ENCODE data around the gene JARID2.

Gene JARID2
- total RNA-seq: 56.0 to 186 (median 64.2) reads per million in 3 experiments

DNA sequence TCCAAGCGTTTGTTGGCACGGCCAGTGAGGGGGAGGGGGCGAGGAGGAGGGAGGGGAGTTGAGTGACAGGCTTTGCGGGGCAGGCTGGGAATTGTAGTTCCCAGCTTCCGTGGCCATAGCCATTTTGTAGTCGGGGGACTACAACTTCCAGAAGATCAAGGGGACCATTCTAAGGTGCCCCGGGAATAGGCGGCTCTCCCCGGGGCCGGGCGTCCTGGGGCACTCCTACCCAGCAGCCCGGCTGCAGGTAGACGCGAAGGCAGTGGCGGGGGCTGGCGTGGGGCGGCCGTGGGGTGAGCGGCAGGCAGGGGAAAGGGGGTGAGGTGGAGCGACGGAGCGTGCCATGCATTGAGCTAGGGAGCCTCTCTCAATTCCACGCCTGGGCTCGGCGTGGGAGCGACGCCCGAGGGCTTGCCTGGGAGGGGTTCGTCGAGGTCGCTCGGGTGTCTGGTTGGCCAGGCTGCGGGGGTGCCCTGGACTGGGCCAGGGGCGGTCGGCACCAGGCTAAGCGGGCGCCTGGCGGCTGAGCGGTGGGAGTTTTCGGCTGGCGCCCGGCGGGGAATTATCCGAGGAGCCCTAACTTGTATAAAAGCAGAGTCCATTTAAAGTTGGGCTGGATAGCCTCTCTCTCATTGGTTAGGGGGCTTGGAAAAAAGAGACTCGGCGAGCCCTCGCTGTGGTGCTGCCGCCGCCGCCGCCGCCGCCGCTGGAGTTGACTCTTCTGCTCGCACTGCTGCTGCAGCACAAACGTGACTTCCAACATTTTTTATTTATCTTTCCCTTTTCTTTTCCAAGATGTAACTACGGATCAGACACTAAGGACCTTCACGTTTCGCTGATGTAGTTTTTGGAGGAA lies at the start of gene JARID2:
Gene JARID2 (plus strand): TSS at position 709 of the 856 bp plus-strand sequence. CDS start 471 bp downstream, outside the sequence.
- peak; percentile 92 for DNase-seq

DNA sequence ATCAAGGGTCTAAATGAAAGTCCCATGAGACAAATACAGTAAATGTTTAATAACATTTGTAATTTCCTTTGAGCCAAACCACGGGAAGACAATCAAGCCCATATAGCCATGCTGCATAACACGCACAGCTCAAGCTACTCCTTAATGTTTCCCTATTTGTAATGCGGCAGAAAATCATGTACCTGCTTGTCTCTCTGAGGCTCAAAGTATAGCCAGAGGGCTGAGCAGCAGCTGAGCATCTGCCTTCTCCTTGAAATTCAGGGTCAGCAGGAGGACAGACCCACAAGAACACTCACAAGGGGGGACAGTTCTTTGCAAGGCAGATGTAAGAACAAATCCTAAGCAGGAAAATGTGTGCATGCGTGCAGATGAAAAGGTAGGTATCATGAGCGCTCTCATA lies 45.8 kb upstream of the JARID2 start:
- no peak for DNase-seq

DNA sequence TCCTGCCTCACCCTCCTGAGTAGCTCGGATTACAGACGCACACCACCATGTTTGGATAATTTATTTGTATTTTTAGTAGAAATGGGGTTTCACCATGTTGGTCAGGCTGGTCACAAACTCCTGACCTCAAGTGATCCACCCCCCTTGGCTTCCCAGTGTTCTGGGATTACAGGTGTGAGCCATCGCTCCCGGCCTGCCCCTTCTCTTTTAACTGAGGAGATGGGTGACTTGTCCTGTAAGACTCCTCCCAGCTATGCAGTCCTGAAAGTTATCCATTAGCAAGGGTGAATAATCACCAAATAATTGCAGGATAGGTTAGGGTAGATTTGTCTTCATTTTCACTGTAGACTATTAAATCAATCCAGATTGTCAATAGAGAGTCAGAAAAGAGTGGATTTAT lies 40.5 kb upstream of the JARID2 start:
- no peak for DNase-seq

DNA sequence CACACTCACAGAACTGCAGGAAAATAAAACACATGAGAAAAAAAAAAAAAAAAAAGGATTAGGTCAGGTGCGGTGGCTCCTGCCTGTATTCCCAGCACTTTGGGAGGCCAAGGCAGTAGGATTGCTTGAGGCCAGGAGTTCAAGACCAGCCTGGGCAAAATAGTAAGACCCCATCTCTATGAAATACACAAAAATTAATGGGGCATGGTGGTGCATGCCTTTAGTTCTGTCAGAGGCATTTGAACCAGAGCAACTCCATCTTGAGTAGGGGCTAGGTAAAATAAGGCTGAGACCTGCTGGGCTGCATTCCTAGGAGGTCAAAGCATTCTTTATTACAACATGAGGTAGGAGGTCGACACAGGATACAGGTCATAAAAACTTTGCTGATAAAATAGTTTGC lies 39.0 kb upstream of the JARID2 start:
- DNase-seq: no peak

DNA sequence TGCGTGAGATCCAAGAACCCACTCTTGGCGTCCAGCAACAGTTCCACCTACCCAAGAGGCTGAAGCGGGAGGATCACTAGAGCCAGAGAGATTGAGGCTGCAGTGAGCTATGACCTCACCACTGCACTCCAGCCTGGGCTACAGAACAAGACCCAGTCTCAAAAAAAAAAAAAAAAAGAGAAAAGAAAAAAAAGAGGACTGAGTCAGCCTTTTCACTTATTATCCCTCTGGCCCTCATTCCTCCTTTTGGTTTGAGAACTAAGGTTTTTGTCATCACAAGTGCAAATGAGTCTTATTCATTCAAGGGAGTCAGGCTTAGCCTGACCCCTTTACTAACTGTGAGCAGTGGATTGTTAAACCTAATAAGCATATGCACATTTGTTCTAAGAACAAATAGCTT lies 37.9 kb upstream of the JARID2 start:
- no peak for DNase-seq

DNA sequence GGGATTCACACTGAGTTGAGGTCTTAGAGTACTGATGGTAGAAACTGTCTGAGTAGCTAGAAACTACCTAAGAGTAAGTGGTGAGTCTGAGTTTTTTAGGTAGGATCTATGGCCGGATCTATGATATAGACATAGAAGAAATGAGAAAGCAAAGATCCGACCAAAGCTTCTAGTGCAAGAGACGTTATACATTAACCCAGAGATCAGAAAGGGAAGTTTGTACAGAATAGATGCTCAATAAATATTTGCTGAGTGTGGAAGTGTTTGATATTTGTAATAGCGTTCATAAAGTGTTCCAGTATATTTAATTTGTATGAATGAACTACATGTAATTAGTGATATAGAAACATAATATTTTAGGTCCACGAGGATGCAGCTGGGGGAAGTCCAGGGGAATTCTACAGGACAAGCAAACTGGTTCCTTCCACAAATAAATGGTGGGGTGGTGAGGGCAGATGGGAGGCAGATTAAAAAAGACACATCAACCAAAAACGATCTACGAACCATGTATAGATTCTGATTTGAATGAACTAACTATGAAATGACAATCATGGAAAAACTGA lies 31.9 kb upstream of the JARID2 start:
- no peak for DNase-seq

DNA sequence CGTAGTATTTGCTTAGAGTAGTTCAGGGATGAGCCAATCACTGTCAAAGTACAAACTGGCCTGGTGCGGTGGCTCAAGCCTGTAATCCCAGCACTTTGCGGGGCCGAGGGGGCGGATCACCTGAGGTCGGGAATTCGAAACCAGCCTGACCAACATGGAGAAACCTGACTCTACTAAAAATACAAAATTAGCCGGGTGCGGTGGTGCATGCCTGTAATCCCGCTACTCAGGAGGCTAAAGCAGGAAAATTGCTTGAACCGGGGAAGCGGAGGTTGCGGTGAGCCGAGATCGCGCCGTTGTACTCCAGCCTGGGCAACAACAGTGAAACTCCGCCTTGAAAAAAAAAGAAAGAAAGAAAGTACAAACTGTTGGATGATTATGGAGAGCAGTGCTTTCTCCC lies 27.5 kb upstream of the JARID2 start:
- DNase-seq: no peak

DNA sequence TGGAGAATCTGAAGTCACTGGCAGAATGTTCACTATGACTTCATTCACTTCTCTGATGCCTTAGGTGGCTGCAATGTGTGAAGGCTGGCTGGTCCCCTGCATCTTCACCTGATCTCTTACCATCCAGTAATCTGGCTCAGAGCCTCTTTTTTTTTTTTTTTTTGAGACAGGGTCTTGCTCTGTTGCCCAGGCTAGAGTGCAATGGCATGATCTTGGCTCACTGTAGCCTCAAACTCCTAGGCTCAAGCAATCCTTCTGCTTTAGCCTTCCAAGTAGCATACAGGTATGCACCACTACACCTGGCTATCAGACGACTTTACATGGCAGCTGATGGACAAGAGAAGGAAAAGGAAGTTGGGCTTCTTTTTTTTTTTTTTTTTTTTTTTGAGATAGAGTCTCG lies 25.8 kb upstream of the JARID2 start:
- DNase-seq: no peak

DNA sequence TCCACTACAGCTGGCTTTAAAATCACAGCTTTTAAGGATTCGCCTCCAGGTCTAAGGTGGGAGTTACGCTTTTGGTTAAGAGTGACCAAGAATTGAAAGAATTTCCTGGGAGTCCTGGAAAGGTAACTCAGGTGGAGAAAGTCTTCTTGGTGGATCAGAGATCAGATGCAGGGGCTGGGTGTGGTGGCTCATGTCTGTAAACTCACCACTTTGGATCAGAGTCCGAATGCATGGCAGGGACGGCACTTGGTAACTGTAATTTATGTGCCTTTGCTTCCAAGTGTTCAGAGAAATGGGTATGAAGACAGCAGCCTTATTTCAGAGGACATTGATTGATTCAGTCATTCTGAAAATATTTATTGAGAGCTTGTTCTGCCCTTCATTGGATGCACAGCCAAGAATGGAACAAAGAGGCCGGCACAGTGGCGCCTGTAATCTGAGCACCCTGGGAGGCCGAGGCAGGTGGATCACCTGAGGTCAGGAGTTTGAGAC lies 18.0 kb upstream of the JARID2 start:
- no peak for DNase-seq

DNA sequence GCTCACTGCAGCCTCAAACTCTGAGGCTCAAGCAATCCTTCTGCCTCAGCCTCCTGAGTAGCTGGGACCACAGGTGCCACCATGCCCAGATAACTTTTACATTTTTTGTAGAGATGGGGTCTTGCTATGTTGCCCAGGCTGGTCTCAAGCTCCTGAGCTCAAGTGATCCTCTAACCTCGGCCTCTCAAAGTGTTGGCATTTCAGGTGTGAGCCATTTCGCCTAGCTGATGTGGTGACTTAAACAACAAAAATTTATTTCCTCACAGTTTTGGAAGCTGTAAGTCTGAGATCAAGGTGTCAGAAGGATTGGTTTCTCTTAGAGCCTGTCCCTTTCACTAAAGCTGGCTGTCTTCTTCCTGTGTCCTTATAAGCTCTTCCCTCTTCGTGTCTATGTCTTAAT lies 15.0 kb upstream of the JARID2 start:
- no peak for DNase-seq

DNA sequence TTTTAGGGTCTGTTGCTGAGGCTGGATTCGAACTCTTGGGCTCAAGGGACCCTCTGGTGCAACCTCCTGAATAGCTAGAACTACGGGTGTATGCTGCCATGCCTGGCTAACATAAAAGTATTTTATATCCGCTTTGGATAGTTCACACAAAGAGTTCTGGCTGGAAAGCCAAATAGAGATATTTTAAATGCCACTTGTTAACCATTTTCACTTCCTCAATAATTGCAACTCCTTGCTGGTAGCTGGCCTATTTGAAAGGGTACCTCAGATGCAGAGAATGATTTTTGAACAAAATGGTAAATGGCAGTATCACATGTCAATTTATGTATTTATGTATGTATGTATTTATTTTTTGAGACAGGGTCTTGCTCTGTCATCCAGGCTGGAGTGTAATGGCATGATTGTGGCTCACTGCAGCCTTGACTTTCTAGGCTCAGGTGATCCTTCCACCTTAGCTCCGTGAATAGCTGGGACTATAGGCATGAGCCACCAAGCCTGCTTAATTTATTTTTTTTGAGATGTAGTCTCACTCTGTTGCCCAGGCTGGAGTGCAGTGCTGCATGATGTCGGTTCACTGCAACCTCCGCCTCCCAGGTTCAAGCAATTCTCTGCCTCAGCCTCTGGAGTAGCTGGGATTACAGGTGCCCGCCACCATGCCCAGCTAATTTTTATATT lies 12.9 kb upstream of the JARID2 start:
- no peak for DNase-seq

DNA sequence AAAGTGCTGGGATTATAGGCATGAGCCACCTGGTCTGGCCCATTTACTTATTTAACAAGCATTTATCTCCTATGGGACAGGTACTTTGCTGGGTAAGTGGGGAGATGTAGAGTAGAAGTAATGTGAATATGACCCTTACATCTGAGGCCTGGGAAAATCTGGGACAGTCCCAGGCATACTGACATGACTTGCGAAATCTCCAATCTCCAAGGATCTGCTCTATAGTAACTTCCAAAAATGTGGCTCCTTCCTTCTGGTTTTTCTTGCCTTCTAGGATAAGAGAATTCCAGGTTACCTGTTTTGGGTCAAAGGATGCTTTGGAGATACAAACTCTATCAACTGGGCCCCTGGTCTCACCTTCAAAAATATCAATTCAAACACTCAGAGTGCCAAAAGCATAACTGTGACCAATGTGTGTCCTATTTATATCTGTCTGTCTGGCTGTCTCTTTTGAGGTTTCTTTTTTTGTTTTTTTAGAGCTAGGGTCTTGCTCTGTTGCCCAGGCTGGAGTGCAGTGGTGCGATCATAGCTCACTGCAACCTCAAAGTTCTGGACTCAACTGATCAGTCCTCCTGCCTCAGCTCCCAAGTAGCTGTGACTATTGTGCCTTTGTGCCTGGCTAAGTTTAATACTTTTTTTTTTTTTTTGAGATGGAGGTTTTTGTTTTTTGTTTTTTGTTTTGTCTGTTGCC lies 11.7 kb upstream of the JARID2 start:
- DNase-seq: no peak

DNA sequence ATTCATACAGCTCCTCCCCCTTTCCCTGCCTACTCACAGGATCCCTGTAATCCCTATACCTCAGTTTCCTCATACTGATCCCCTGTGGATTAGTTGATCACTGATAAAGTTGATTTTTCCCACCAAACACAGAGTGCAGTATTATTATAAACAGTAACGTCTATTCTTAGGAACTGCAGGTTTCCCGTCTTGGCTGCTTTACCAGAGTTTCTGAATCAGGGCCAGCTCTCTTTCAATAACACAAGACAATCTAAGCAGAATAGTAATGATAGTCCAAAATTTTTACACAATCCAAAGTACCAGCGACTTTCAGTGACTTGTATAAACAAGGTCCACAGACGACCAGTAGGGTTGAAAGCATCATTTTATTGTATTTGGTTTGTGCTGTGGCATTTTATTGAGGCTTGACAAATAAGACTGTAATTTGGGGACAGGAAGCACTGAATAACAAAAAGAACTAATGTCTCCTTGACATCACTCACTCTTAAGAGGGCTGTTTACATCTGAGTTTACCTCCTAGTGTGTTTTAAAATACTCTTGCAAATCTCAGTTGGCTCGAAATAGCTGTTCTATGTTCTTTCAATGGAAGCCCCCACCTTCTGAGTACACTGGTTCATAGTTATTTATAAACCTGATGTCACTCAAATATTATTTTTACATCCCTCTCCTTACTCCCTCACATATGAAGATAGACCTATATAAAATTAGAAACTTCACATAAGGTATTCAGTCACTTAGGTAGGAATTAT lies 6.1 kb upstream of the JARID2 start:
- no peak for DNase-seq

DNA sequence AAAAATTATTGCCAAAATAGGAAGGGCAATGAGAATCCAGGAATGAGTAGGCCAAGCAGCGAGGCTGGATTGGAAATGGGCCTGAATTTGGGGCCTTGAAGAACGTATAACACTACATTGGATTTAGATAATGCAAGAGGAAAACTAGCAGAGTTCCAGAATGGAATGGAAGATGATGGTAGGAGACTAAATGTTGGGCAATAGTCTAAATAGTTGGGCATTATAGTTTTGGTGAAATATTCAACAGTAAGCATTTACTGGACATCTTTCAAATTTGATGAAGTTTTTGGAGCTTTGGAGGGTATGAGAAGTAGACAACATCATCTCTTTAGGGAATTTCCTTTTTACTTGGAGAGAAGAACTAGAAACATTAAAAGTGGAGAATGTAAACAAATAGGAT lies 3.4 kb upstream of the JARID2 start:
- no peak for DNase-seq

DNA sequence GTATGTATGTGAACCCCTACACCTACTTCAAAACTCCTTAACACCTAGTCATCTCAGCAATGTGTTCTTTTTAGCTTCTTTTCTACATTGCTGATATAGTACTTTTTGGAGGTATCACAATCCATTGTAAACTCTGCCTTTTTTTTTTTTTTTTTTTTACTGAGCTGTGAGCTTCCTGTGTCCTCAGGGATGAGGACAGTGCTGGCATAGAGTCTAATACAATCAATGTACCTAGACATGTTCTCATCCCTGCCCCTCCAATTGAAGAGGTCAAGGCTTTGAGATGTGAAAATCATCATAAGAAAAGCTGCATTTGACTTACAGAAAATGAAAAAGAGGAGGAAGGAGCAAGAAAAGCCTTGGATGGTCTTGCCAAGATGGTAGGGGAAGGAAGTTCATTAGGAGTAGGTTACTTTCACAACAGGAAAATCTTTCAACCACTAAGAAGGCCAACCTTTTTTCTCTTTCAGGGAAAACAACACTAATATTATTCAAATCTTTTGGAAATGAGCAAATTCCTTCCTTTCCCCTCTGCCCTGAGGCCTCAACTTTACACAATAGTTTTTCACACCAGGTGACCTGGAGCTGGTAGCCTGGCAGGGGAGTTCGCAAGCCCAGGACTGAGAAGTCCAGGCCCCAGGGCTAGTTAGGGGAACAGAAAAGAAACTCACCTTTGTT lies 2.8 kb upstream of the JARID2 start:
- DNase-seq: no peak

DNA sequence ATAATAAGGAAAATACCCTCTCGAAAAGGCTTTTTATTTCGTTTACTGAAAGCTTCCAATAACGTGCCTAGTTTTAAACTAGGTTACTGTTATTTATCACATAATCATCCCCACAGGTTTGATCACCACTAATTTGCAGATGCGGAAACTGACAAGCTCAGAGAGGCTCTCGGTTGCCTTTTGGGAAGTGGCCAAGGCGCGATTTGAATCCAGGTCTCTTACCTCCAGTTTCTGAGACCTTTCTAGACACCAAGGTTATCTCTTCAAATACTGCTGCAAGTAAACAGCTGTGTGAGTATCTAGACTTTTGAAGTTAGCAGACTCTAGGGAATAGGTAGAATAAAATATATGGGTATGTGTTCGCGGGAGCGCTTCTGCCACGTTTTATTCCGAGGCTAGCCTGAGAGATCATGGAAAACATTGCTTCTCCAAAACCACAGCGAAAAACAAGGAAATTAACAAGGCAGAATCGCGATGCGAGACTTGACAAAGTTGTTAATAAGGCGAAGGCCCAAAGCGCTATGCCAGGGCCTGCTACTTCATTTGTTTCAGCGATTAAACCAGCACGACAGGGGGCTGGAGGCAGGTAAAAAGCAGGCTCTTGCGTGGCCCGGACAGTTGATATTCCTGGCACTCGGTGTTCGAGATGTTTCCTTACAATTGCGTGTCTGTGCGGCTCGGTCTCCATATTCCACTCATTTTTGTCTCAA lies 1.8 kb upstream of the JARID2 start:
- no peak for DNase-seq

DNA sequence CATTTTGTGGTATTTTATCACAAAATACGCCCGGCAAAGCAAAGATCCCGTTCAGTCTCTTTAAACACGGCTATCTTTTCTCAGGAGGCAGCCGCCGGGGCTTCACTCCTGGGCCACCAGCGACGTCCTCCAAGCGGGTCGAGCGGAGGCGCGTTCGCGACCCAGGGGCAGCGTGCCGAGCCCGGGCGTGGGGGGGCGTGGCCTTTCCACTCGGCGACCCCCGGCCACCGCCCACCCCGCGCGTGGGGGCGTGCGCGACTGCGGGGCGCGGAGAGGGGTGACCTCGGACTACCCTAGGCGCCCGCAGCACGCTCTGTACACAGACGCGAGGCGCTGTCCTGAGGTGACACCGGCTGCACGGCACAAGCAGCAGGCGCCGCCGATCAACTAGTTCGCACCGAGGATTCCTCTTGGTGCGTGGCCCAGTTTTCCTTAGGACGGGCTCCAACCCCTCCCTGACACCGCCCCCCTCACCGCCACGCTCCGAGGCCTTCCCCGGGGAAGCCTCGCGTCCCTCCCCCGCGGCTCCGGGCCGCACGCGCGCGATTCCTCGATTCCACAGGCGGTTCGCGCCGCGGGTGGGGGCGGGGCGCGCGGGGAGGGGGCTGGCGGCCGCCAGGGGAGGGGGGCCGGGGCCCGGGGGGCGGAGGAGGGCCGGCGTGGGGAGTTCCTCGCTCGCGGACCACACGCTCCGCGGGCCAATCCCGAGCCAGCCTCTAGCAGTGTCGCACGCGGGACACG lies 1.1 kb upstream of the JARID2 start:
- DNase-seq: peak; percentile 66

DNA sequence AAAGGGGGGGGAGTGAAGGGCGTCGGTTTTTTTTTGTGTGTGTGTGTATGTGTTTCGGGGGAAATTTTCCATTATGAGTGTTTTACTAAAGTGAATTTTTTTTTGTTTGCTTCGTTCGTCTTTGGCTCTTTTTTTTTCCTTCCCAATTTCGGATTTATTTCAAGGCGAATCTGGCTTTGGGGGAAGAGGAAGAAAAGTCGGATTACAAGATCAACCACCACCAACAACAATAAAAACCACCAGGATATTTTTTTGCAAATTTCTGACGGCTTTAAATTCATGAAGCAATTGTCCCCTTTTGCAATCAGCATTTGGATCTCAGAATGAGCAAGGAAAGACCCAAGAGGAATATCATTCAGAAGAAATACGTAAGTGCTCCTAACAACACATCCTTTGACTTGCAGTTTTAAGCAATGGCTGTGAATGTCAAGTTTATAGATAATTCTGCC lies 372 bp downstream of the JARID2 start:
- DNase-seq: no peak

DNA sequence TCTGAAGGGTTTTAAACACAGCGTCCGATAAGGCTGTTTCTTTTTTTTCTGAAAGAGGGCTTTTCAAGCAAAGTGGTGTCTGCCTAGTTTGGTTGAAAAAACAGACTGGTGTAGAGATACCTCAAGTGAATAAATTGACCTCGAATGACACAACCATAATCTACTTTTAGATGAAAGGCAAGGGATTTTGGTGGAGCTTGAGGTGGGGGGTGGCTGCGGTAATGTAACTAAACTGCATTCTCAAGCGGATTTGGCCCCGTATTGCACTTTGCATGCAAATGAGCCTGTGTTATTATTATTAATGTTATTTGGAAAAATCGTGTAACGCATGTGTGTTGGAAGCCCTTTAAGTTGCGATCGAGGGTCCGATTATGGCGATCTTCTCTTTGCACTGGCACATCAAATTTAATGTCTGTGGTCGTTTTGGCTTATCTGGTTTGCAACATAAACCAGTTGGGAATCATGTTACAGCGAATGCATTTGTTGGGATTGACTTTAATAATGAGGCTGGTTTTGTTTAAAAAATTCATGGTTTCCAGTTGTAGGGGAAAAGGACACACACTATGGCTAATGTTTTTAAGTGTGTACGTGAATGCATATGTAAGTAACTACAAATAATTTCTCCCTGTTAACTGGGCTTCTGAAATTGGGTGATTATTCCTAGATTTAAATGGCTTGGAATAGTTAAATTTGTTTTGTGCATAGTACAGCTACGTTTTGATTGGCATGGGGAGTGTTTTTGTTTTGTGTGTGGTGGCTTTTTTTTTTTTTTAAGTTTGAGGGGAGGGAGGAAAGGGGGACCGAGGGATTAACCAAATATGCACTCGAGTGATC lies 1.0 kb downstream of the JARID2 start:
- DNase-seq: peak; percentile 54

All from central memory CD4-positive, alpha-beta T cell (primary cell).